Inflammatory macrophage treated with lipopolysaccharide for 4 hours (primary cell): ENCODE data around the gene VIPR2.

Source experiments
- DNase-seq: peaks from one replicate; pipeline ENCODE4 v3.0.0-alpha.2; 2020

Gene VIPR2

GRCh38 chr7:159035571-159036073, 109.0 kb downstream of the VIPR2 start:
- DNase-seq, result no peak

- DNase-seq, result no peak
Measured at GRCh38 chr7:159034988-159035387, 109.7 kb downstream of the VIPR2 start.

GRCh38 chr7:159034394-159034793, 110.3 kb downstream of the VIPR2 start:
- DNase-seq, result no peak

GRCh38 chr7:159033956-159034355, 110.7 kb downstream of the VIPR2 start:
- DNase-seq, result no peak

- no peak for DNase-seq
Measured at GRCh38 chr7:159033473-159033825, 111.2 kb downstream of the VIPR2 start.

GRCh38 chr7:159032753-159033472, 111.8 kb downstream of the VIPR2 start:
- DNase-seq, result no peak

- no peak for DNase-seq
Measured at GRCh38 chr7:159032322-159032721, 112.3 kb downstream of the VIPR2 start.

GRCh38 chr7:159031750-159032149, 112.9 kb downstream of the VIPR2 start:
- DNase-seq, result no peak

GRCh38 chr7:159031135-159031701, 113.4 kb downstream of the VIPR2 start:
- no peak for DNase-seq

GRCh38 chr7:159030490-159031134, 114.1 kb downstream of the VIPR2 start:
- peak; percentile 14 for DNase-seq

GRCh38 chr7:159028508-159029401, 115.9 kb downstream of the VIPR2 start:
- DNase-seq, result no peak

GRCh38 chr7:159027789-159028507, 116.7 kb downstream of the VIPR2 start:
- no peak for DNase-seq

- no peak for DNase-seq
Measured at GRCh38 chr7:159027056-159027788, 117.4 kb downstream of the VIPR2 start.

- DNase-seq, result no peak
Measured at GRCh38 chr7:159026271-159027055, 118.2 kb downstream of the VIPR2 start.

GRCh38 chr7:159025161-159025779, 119.4 kb downstream of the VIPR2 start:
- DNase-seq, result no peak

GRCh38 chr7:159024280-159024951, 120.3 kb downstream of the VIPR2 start:
- DNase-seq, result no peak

- no peak for DNase-seq
Measured at GRCh38 chr7:159023746-159024145, 120.9 kb downstream of the VIPR2 start.

- no peak for DNase-seq
Measured at GRCh38 chr7:159023206-159023605, 121.5 kb downstream of the VIPR2 start.

GRCh38 chr7:159022238-159022993, 122.3 kb downstream of the VIPR2 start:
- no peak for DNase-seq
